SU-DHL-6 (cell line): Measurements from ENCODE around the gene MSH3.

ENCODE experiments used
- H2AFZ ChIP-seq: fragments of 200-600 bp; sonication (generic); 2 replicates; pipeline ENCODE4 v1.6.1; 2014; ENCODE audit warnings: low read depth, mild to moderate bottlenecking, moderate library complexity, mixed read lengths, antibody characterized with exemption, low read length; ENCODE audit not compliant: severe bottlenecking
- H3F3A ChIP-seq: fragments of 200-600 bp; shearing (Covaris generic); 2 replicates; pipeline ENCODE4 v1.6.0; 2016; ENCODE audit warnings: antibody characterized with exemption, mild to moderate bottlenecking; ENCODE audit not compliant: insufficient read depth
- H3K27ac ChIP-seq: fragments of 200-600 bp; sonication (generic); 2 replicates; pipeline ENCODE4 v1.5.1; 2016; ENCODE audit warnings: low read depth, mild to moderate bottlenecking, low read length, moderate library complexity, mixed read lengths
- H3K27me3 ChIP-seq: fragments of 200-600 bp; sonication (generic), shearing (Covaris generic); 2 replicates; pipeline ENCODE4 v1.6.0; 2014; ENCODE audit warnings: mild to moderate bottlenecking, low read length
- H3K36me3 ChIP-seq: fragments of 200-600 bp; sonication (generic); 2 replicates; pipeline ENCODE4 v1.6.1; 2014; ENCODE audit warnings: mild to moderate bottlenecking, low read length, mixed read lengths
- H3K4me2 ChIP-seq: fragments of 300-600, 200-600 bp; shearing (Covaris generic), sonication (generic); 2 replicates; pipeline ENCODE4 v1.6.0; 2014; ENCODE audit warnings: low read length, low read depth, mild to moderate bottlenecking; ENCODE audit not compliant: poor library complexity, severe bottlenecking
- H3K4me3 ChIP-seq: fragments of 200-600 bp; sonication (generic); 2 replicates; pipeline ENCODE4 v1.5.1; 2014; ENCODE audit warnings: antibody characterized with exemption, low read length, mild to moderate bottlenecking, mixed read lengths; ENCODE audit not compliant: insufficient read depth, poor library complexity, severe bottlenecking
- H3K79me2 ChIP-seq: fragments of 200-600 bp; sonication (generic); 2 replicates; pipeline ENCODE4 v1.6.1; 2014; ENCODE audit warnings: mild to moderate bottlenecking, low read length, moderate library complexity; ENCODE audit not compliant: insufficient read depth
- H3K9ac ChIP-seq: fragments of 200-600 bp; sonication (generic); 2 replicates; pipeline ENCODE4 v1.7.0; 2014; ENCODE audit warnings: mild to moderate bottlenecking, low read length
- H3K9me2 ChIP-seq: fragments of 200-600 bp; sonication (generic); replicated peaks from 2 replicates; pipeline ENCODE4 v1.6.1; 2014; ENCODE audit warnings: low read length; ENCODE audit not compliant: insufficient read depth
- H3K9me3 ChIP-seq: fragments of 200-600 bp; sonication (generic); 2 replicates; pipeline ENCODE4 v1.6.1; 2014; ENCODE audit warnings: low read length, mixed read lengths; ENCODE audit not compliant: insufficient read depth
- H4K20me1 ChIP-seq: fragments of 200-600 bp; sonication (generic); 2 replicates; pipeline ENCODE4 v1.6.1; 2014; ENCODE audit warnings: low read depth, mild to moderate bottlenecking, antibody characterized with exemption, low read length, moderate library complexity, mixed read lengths
- CTCF ChIP-seq: fragments of 200-600 bp; sonication (generic); IDR thresholded peaks from one replicate; pipeline ENCODE4 v1.5.1; 2017; ENCODE audit warnings: antibody characterized with exemption, mild to moderate bottlenecking, low read length, moderate library complexity; ENCODE audit not compliant: insufficient read depth, poor library complexity, severe bottlenecking
- EZH2phosphoT487 ChIP-seq: fragments of 200-600 bp; sonication (generic), shearing (Covaris generic); conservative IDR thresholded peaks from 2 replicates; pipeline ENCODE4 v1.6.1; 2018; ENCODE audit warnings: mild to moderate bottlenecking, antibody characterized with exemption, low read length, moderate library complexity, mixed read lengths

Gene MSH3

GRCh38 chr5:80711216-80711615 lies 56.8 kb downstream of the MSH3 start:
- no peaks in the 10 kb centered on the region for H3K79me2 ChIP-seq
- H2AFZ ChIP-seq: no peak overlapping the region
- H3K36me3 ChIP-seq: no peaks in the 10 kb centered on the region
- no peak overlapping the region for H3K4me2 ChIP-seq
- no peak overlapping the region for H3K27ac ChIP-seq
- H3K9me3 ChIP-seq: no peaks in the 10 kb centered on the region
- no peak overlapping the region for H3K4me3 ChIP-seq
- H3K9ac ChIP-seq: no peak overlapping the region
- no peak for TF ChIP-seq EZH2phosphoT487
- no peak for TF ChIP-seq CTCF
- H3K27me3 ChIP-seq: no peaks in the 10 kb centered on the region
- no peaks in the 10 kb centered on the region for H4K20me1 ChIP-seq
- no peaks in the 10 kb centered on the region for H3F3A ChIP-seq
- H3K9me2 ChIP-seq: no peaks in the 10 kb centered on the region

- no peaks in the 10 kb centered on the region for H4K20me1 ChIP-seq
- TF ChIP-seq CTCF (no peak), EZH2phosphoT487 (no peak)
- no peaks in the 10 kb centered on the region for H3K36me3 ChIP-seq
- H3K9ac ChIP-seq: no peak overlapping the region
- no peak overlapping the region for H3K4me2 ChIP-seq
- H3K9me2 ChIP-seq: no peaks in the 10 kb centered on the region
- H3F3A ChIP-seq: no peaks in the 10 kb centered on the region
- no peak overlapping the region for H3K27ac ChIP-seq
- no peak overlapping the region for H3K4me3 ChIP-seq
- H3K79me2 ChIP-seq: no peaks in the 10 kb centered on the region
- no peaks in the 10 kb centered on the region for H3K27me3 ChIP-seq
- no peaks in the 10 kb centered on the region for H3K9me3 ChIP-seq
- no peak overlapping the region for H2AFZ ChIP-seq
These were observed 57.5 kb downstream of the MSH3 start for GRCh38 chr5:80711938-80712337.

GRCh38 chr5:80712919-80713318 lies 58.5 kb downstream of the MSH3 start:
- Histone ChIP-seq H3F3A (no peaks in the 10 kb centered on the region), H3K4me3 (no peak overlapping the region), H3K9ac (no peak overlapping the region), H2AFZ (no peak overlapping the region), H3K79me2 (no peaks in the 10 kb centered on the region), H3K27me3 (no peaks in the 10 kb centered on the region), H3K36me3 (no peaks in the 10 kb centered on the region), H3K4me2 (no peak overlapping the region), H3K9me2 (no peaks in the 10 kb centered on the region), H4K20me1 (no peaks in the 10 kb centered on the region), H3K27ac (no peak overlapping the region), H3K9me3 (no peaks in the 10 kb centered on the region)
- no peak for TF ChIP-seq CTCF
- TF ChIP-seq EZH2phosphoT487: no peak

GRCh38 chr5:80713631-80714030 lies 59.2 kb downstream of the MSH3 start:
- no peaks in the 10 kb centered on the region for H4K20me1 ChIP-seq
- no peak overlapping the region for H3K27ac ChIP-seq
- H3F3A ChIP-seq: no peaks in the 10 kb centered on the region
- H3K4me2 ChIP-seq: no peak overlapping the region
- H3K9me2 ChIP-seq: no peaks in the 10 kb centered on the region
- TF ChIP-seq EZH2phosphoT487 (no peak), CTCF (no peak)
- 0 out of 2 replicates have a peak, but pooled peaks cover 2% of the 10 kb centered on the region for H3K36me3 ChIP-seq
- no peaks in the 10 kb centered on the region for H3K9me3 ChIP-seq
- H3K27me3 ChIP-seq: no peaks in the 10 kb centered on the region
- H3K79me2 ChIP-seq: no peaks in the 10 kb centered on the region
- H2AFZ ChIP-seq: no peak overlapping the region
- H3K9ac ChIP-seq: no peak overlapping the region
- H3K4me3 ChIP-seq: no peak overlapping the region
